Liver (tissue), 3 donors: ENCODE measurements around the gene PSIP1.

Source experiments
- FOXA1 ChIP-seq: IDR thresholded peaks from 2 replicates; pipeline ENCODE4 v1.6.1; 2016; ENCODE audit warnings: antibody characterized with exemption
- JUND ChIP-seq, 2 donors: IDR thresholded peaks; 2 replicates each; pipeline ENCODE4 v1.6.1; 2016; ENCODE audit warnings: antibody characterized with exemption in 2 of 2
- RAD21 ChIP-seq, 2 donors: IDR thresholded peaks; 2 replicates each; pipeline ENCODE4 v1.6.1; 2016; ENCODE audit warnings: antibody characterized with exemption in 2 of 2, mild to moderate bottlenecking in 2 of 2
- RXRA ChIP-seq, 2 donors: IDR thresholded peaks; 2 replicates each; pipeline ENCODE4 v1.6.1; 2017 to 2018; ENCODE audit warnings: antibody characterized with exemption in 2 of 2, mild to moderate bottlenecking in 1 of 2
- SP1 ChIP-seq: IDR thresholded peaks from 2 replicates; pipeline ENCODE4 v1.6.1; 2018; ENCODE audit warnings: antibody characterized with exemption, mild to moderate bottlenecking
- TAF1 ChIP-seq: conservative IDR thresholded peaks from 2 replicates; pipeline ENCODE4 v1.6.1; 2016; ENCODE audit warnings: antibody characterized with exemption, mild to moderate bottlenecking
- YY1 ChIP-seq: IDR thresholded peaks from 2 replicates; pipeline ENCODE4 v1.6.1; 2016; ENCODE audit warnings: antibody characterized with exemption, mild to moderate bottlenecking
- TF ChIP-seq, protein P1 (sequence below): fragments of 150-350 bp; IDR thresholded peaks from 2 replicates; pipeline ENCODE4 v1.5.1; 2017; ENCODE audit warnings: improper control_type of control experiment, low read depth, low read length; ENCODE audit not compliant: missing input control
- TF ChIP-seq, protein P2 (sequence below): IDR thresholded peaks from 2 replicates; pipeline ENCODE4 v1.6.1; 2016; ENCODE audit warnings: antibody characterized with exemption
- TF ChIP-seq, protein P3 (sequence below): IDR thresholded peaks from 2 replicates; pipeline ENCODE4 v1.6.1; 2016; ENCODE audit warnings: antibody characterized with exemption
- TF ChIP-seq, protein P4 (sequence below): IDR thresholded peaks from 2 replicates; pipeline ENCODE4 v1.6.1; 2016; ENCODE audit warnings: antibody characterized with exemption
- TF ChIP-seq, protein P5 (sequence below): IDR thresholded peaks from 2 replicates; pipeline ENCODE4 v1.6.1; 2016; ENCODE audit warnings: antibody characterized with exemption, mild to moderate bottlenecking
- donor health status: healthy.
- donor health status: healthy.

DNA sequence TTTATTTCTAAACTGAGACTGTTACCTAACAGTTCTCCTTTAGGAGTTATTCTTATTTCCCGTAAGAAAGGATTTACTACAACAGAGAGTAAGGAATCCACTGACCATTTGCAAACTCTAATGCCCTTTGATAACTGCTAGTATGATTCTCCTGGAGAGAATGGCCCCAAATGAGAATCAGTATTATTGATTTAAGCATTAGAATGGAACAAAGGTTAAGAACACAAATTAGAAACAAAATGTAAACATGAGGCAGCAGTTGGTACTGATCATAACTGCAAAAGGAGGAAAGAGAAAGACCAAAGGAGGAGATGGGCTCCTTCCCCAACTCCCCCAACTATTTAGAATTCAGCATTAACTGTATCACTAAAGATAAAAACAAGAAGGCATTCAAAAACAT, 30.7 kb downstream of the PSIP1 start:
- peak; percentile 73 for TF ChIP-seq SP1
- TF ChIP-seq, protein P1, sequence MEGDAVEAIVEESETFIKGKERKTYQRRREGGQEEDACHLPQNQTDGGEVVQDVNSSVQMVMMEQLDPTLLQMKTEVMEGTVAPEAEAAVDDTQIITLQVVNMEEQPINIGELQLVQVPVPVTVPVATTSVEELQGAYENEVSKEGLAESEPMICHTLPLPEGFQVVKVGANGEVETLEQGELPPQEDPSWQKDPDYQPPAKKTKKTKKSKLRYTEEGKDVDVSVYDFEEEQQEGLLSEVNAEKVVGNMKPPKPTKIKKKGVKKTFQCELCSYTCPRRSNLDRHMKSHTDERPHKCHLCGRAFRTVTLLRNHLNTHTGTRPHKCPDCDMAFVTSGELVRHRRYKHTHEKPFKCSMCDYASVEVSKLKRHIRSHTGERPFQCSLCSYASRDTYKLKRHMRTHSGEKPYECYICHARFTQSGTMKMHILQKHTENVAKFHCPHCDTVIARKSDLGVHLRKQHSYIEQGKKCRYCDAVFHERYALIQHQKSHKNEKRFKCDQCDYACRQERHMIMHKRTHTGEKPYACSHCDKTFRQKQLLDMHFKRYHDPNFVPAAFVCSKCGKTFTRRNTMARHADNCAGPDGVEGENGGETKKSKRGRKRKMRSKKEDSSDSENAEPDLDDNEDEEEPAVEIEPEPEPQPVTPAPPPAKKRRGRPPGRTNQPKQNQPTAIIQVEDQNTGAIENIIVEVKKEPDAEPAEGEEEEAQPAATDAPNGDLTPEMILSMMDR: no peak
- TF ChIP-seq, protein P2, sequence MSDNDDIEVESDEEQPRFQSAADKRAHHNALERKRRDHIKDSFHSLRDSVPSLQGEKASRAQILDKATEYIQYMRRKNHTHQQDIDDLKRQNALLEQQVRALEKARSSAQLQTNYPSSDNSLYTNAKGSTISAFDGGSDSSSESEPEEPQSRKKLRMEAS: peak; percentile 16
- TF ChIP-seq RAD21 (IDR thresholded peaks at IDR 0.05): no peak
- no peak for TF ChIP-seq YY1
- no peak for TF ChIP-seq TAF1
- TF ChIP-seq, protein P3, sequence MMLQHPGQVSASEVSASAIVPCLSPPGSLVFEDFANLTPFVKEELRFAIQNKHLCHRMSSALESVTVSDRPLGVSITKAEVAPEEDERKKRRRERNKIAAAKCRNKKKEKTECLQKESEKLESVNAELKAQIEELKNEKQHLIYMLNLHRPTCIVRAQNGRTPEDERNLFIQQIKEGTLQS: no peak
- TF ChIP-seq, protein P4, sequence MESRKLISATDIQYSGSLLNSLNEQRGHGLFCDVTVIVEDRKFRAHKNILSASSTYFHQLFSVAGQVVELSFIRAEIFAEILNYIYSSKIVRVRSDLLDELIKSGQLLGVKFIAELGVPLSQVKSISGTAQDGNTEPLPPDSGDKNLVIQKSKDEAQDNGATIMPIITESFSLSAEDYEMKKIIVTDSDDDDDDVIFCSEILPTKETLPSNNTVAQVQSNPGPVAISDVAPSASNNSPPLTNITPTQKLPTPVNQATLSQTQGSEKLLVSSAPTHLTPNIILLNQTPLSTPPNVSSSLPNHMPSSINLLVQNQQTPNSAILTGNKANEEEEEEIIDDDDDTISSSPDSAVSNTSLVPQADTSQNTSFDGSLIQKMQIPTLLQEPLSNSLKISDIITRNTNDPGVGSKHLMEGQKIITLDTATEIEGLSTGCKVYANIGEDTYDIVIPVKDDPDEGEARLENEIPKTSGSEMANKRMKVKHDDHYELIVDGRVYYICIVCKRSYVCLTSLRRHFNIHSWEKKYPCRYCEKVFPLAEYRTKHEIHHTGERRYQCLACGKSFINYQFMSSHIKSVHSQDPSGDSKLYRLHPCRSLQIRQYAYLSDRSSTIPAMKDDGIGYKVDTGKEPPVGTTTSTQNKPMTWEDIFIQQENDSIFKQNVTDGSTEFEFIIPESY: no peak
- peak; percentile 46 to 73 for TF ChIP-seq RXRA (IDR thresholded peaks at IDR 0.05)
- TF ChIP-seq, protein P5, sequence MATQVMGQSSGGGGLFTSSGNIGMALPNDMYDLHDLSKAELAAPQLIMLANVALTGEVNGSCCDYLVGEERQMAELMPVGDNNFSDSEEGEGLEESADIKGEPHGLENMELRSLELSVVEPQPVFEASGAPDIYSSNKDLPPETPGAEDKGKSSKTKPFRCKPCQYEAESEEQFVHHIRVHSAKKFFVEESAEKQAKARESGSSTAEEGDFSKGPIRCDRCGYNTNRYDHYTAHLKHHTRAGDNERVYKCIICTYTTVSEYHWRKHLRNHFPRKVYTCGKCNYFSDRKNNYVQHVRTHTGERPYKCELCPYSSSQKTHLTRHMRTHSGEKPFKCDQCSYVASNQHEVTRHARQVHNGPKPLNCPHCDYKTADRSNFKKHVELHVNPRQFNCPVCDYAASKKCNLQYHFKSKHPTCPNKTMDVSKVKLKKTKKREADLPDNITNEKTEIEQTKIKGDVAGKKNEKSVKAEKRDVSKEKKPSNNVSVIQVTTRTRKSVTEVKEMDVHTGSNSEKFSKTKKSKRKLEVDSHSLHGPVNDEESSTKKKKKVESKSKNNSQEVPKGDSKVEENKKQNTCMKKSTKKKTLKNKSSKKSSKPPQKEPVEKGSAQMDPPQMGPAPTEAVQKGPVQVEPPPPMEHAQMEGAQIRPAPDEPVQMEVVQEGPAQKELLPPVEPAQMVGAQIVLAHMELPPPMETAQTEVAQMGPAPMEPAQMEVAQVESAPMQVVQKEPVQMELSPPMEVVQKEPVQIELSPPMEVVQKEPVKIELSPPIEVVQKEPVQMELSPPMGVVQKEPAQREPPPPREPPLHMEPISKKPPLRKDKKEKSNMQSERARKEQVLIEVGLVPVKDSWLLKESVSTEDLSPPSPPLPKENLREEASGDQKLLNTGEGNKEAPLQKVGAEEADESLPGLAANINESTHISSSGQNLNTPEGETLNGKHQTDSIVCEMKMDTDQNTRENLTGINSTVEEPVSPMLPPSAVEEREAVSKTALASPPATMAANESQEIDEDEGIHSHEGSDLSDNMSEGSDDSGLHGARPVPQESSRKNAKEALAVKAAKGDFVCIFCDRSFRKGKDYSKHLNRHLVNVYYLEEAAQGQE: no peak
- no peak for TF ChIP-seq JUND (IDR thresholded peaks at IDR 0.05)
- peak; percentile 52 for TF ChIP-seq FOXA1
